ENCODE measurements around the gene HOXA1. TPM values are rescaled to one million over a fixed set of nuclear protein-coding genes. Genes with fewer than 3 reads are reported as not detected.

The HOXA1 gene
- total and polyA plus RNA-seq, 2 of the 8 experiments (the other 6 are each of a cell fraction or from before 2014, with no cell fraction given), result not detected

- DNase-seq (ENCODE audit: low read depth in 1 of 2, low spot score in 2 of 2), result no peak
- H3K23ac ChIP-seq (ENCODE audit: insufficient read length), result no peak overlapping the region
- no peak overlapping the region for H3K4me3 ChIP-seq (ENCODE audit: extremely low read depth in 1 of 4, insufficient read depth in 2 of 4, low read depth in 3 of 4, low read length in 4 of 4)
- H3K79me2 ChIP-seq (ENCODE audit: control insufficient read depth in 1 of 2, insufficient read depth in 2 of 2, low read length in 2 of 2), result no peaks in the 10 kb centered on the region
- FAIRE-seq, result no peak
- no peak overlapping the region for H2BK12ac ChIP-seq (ENCODE audit: low read depth, low read length)
- H4K5ac ChIP-seq (ENCODE audit: insufficient read length, low read depth, low read length), result no peak overlapping the region
- H3K9me3 ChIP-seq (ENCODE audit: insufficient read depth in 2 of 2, low read depth in 1 of 2, low read length in 1 of 2), result no peaks in the 10 kb centered on the region; a peak in 1 of 4 replicates
- POLR2A ChIA-PET (ENCODE audit: partially characterized antibody), result interaction anchor here (0.8 kb wide), 1 partner anchor 12 kb away, joined by 3 read pairs; no protein-coding TSS in a partner anchor
- H4K20me1 ChIP-seq (replicated peaks in 1 of 2; ENCODE audit: control insufficient read depth in 1 of 2, insufficient read depth in 2 of 2, low read length in 2 of 2), result peaks cover 15 to 36% of the 10 kb centered on the region in 2 experiments
- H3K23me2 ChIP-seq (ENCODE audit: low read depth, low read length), result peaks cover 7% of the 10 kb centered on the region; the same call in 1 of the 2 replicates
- CTCF ChIA-PET (ENCODE audit: partially characterized antibody), result interaction anchor here (0.9 to 12.1 kb wide), 4 partner anchors 52 to 236 kb away, joined by 3 to 123 read pairs (median 4); partner anchors contain the start of genes HOXA5 and HOXA6
- no peak overlapping the region for H2BK15ac ChIP-seq (ENCODE audit: low read length)
- H3K4me2 ChIP-seq (ENCODE audit: insufficient read depth in 1 of 2, low read depth in 2 of 2, low read length in 2 of 2), result no peak overlapping the region
- no peak overlapping the region for H3K4ac ChIP-seq (replicated peaks; ENCODE audit: insufficient read length, low read depth, low read length)
- no peak overlapping the region for H2BK5ac ChIP-seq (ENCODE audit: low read depth, low read length)
- no peak for TF ChIP-seq RAD21 (IDR thresholded peaks at IDR 0.05 in 1 of 2, conservative IDR thresholded peaks at IDR 0.05 in 1 of 2; ENCODE audit: low read depth in 2 of 2, low read length in 2 of 2)
- no peak for TF ChIP-seq TBP (IDR thresholded peaks at IDR 0.05; ENCODE audit: low read depth, low read length)
- no peak overlapping the region for H4K8ac ChIP-seq (ENCODE audit: extremely low read depth, insufficient read depth, low read length)
- H3K27me3 ChIP-seq (replicated peaks in 1 of 4; ENCODE audit: control insufficient read depth in 3 of 4, extremely low read depth in 1 of 4, insufficient read depth in 3 of 4, low read length in 3 of 4), result peaks cover 85 to 100% (median 96%) of the 10 kb centered on the region in 4 experiments
- H2AK5ac ChIP-seq (ENCODE audit: low read depth, low read length), result no peak overlapping the region
- no peaks in the 10 kb centered on the region for H3K79me1 ChIP-seq (ENCODE audit: low read depth, low read length)
- no peak overlapping the region for H2BK120ac ChIP-seq (replicated peaks; ENCODE audit: low read depth, low read length)
- no peak overlapping the region for H2BK20ac ChIP-seq (ENCODE audit: low read length)
- no peak overlapping the region for H3K14ac ChIP-seq (ENCODE audit: insufficient read length)
- peaks cover 0 to 5% (median 0%) of the 10 kb centered on the region in 4 experiments; a peak in 2 of 8 replicates for H3K36me3 ChIP-seq (ENCODE audit: control insufficient read depth in 2 of 4, insufficient read depth in 4 of 4, low read length in 3 of 4)
- peaks cover 2 to 23% (median 12%) of the 10 kb centered on the region in 4 experiments for H3K4me1 ChIP-seq (replicated peaks in 1 of 4; ENCODE audit: control insufficient read depth in 3 of 4, insufficient read depth in 4 of 4, low read length in 3 of 4)
- 34% methylated on average over 6 of the region's 6 CpGs; no CpG with 5 or more reads in 1 of the 2 experiments for WGBS, 2 experiments (ENCODE audit: extremely low coverage in 1 of 2, insufficient coverage in 1 of 2, insufficient read length in 1 of 2, insufficient replicate concordance in 2 of 2, low coverage in 1 of 2, low lambda C conversion rate in 2 of 2, missing lambda C conversion rate in 1 of 2)
- no peak overlapping the region for H3K27ac ChIP-seq (ENCODE audit: low read depth, low read length)
- no peak overlapping the region for H3K9ac ChIP-seq (replicated peaks in 1 of 4; ENCODE audit: extremely low read depth in 1 of 4, low read depth in 3 of 4, low read length in 3 of 4)
- H4K91ac ChIP-seq (replicated peaks; ENCODE audit: insufficient read length, low read length), result no peak overlapping the region
- no peak overlapping the region for H3K56ac ChIP-seq (replicated peaks; ENCODE audit: insufficient read length, low read depth, low read length)
- H2AFZ ChIP-seq (ENCODE audit: low read length), result no peak overlapping the region
- H3K18ac ChIP-seq (ENCODE audit: extremely low read depth, low read length), result no peak overlapping the region
These were observed 2.5 kb downstream of the HOXA1 start for GRCh38 chr7:27093184-27093895.
